ENCODE data around the gene GREM2. TPM values are rescaled to one million over a fixed set of nuclear protein-coding genes. Genes with fewer than 3 reads are reported as not detected.

GREM2 gene
- total RNA-seq, 1 experiment from 2014 or later, result not detected

- no peak overlapping the region for H3K27ac ChIP-seq (ENCODE audit: low read length)
- ChIA-PET POLR2A (no interaction called here), CTCF (no interaction called here)
- TF ChIP-seq POLR2AphosphoS5 (IDR thresholded peaks at IDR 0.05; ENCODE audit: low read depth, low read length) (no peak), TCF7L2 (IDR thresholded peaks at IDR 0.05; ENCODE audit: low read depth, low read length) (no peak), SIN3A (IDR thresholded peaks at IDR 0.05; ENCODE audit: borderline replicate concordance, insufficient read depth, low read depth, low read length) (no peak), REST (IDR thresholded peaks at IDR 0.05; ENCODE audit: insufficient read depth in 1 of 2, low read depth in 2 of 2, low read length in 1 of 2) (no peak), CTCF (IDR thresholded peaks at IDR 0.05) (no peak)
- in situ Hi-C loops (cut with HindIII; ENCODE audit: low pct_unique_long_range_greater_than_20kb, low sequenced_read_pairs) (no loop called here), intact Hi-C loops (cut with micrococcal nuclease; ENCODE audit: unreplicated experiment) (no loop called here)
- no peak for ATAC-seq
- H3K36me3 ChIP-seq (ENCODE audit: control insufficient read depth, insufficient read depth, low read length), result no peaks in the 10 kb centered on the region
- no peak for DNase-seq (ENCODE audit: low read depth, low spot score)
- no peak overlapping the region for H3K4me3 ChIP-seq (ENCODE audit: low read depth in 2 of 2, low read length in 2 of 2)
- no peaks in the 10 kb centered on the region for H3K9me3 ChIP-seq (ENCODE audit: control insufficient read depth, insufficient read depth, low read depth, low read length)
- no TSS peak for BruUV-seq (replicated peaks)
- no peaks in the 10 kb centered on the region for H3K27me3 ChIP-seq (ENCODE audit: control insufficient read depth, insufficient read depth, low read length)
- H3K4me1 ChIP-seq (ENCODE audit: control insufficient read depth, insufficient read depth, low read length), result no peaks in the 10 kb centered on the region
Observed at GRCh38 chr1:240644732-240645131, 32.8 kb upstream of the GREM2 start.

- Histone ChIP-seq H3K36me3 (ENCODE audit: control insufficient read depth, insufficient read depth, low read length) (no peaks in the 10 kb centered on the region), H3K4me3 (ENCODE audit: low read depth in 2 of 2, low read length in 2 of 2) (no peak overlapping the region), H3K4me1 (ENCODE audit: control insufficient read depth, insufficient read depth, low read length) (no peaks in the 10 kb centered on the region), H3K27me3 (ENCODE audit: control insufficient read depth, insufficient read depth, low read length) (no peaks in the 10 kb centered on the region), H3K9me3 (ENCODE audit: control insufficient read depth, insufficient read depth, low read depth, low read length) (no peaks in the 10 kb centered on the region), H3K27ac (ENCODE audit: low read length) (no peak overlapping the region)
- no TSS peak for BruUV-seq (replicated peaks)
- TF ChIP-seq REST (IDR thresholded peaks at IDR 0.05; ENCODE audit: insufficient read depth in 1 of 2, low read depth in 2 of 2, low read length in 1 of 2), result no peak
- no peak for TF ChIP-seq TCF7L2 (IDR thresholded peaks at IDR 0.05; ENCODE audit: low read depth, low read length)
- TF ChIP-seq CTCF (IDR thresholded peaks at IDR 0.05), result no peak
- TF ChIP-seq POLR2AphosphoS5 (IDR thresholded peaks at IDR 0.05; ENCODE audit: low read depth, low read length), result no peak
- TF ChIP-seq SIN3A (IDR thresholded peaks at IDR 0.05; ENCODE audit: borderline replicate concordance, insufficient read depth, low read depth, low read length), result no peak
- intact Hi-C loops (cut with micrococcal nuclease; ENCODE audit: unreplicated experiment), result no loop called here
- POLR2A ChIA-PET, result interaction anchor here (0.6 kb wide), 1 partner anchor 948 kb away, joined by 3 read pairs; no protein-coding TSS in a partner anchor
- DNase-seq (ENCODE audit: low read depth, low spot score) (no peak), ATAC-seq (no peak)
- CTCF ChIA-PET, result no interaction called here
- in situ Hi-C loops (cut with HindIII; ENCODE audit: low pct_unique_long_range_greater_than_20kb, low sequenced_read_pairs), result no loop called here
Observed at GRCh38 chr1:240635466-240636256, 23.7 kb upstream of the GREM2 start.
